ENCODE results near the gene NAV2. TPM values are rescaled to one million over a fixed set of nuclear protein-coding genes. Genes with fewer than 3 reads are reported as not detected.

NAV2 gene
- total RNA-seq, 1 experiment from 2014 or later, result 2.1 TPM

DNA sequence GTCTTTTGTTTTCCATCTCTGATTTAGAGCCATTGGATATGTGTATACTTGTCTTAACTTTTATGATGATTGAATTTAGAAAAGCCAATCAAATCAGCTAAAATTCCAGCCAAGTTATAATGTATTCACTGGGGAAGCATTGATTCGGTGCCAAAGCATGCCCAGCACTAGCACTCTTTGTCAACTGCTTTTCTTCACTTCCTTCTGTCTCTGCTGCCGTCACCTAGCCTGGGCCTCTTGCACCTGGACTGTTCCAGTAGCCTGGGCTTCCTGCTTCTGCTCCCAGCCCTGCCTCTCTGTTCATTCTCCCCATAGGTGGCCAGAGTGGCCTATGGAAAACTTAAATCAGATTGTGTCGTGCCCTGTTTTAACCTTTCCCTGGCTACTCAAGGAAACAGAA is 80.7 kb downstream of the NAV2 start:
- no peak overlapping the region for H3K27ac ChIP-seq (ENCODE audit: low read depth, low read length)
- no peaks in the 10 kb centered on the region for H3K9me2 ChIP-seq (ENCODE audit: insufficient read depth)
- no peaks in the 10 kb centered on the region for H3K9me3 ChIP-seq (ENCODE audit: control insufficient read depth in 1 of 2, insufficient read depth in 1 of 2, low read depth in 1 of 2, low read length in 2 of 2)
- no peak for DNase-seq (ENCODE audit: low read depth, low spot score)
- H3K27me3 ChIP-seq (ENCODE audit: insufficient read depth, low read length), result peaks cover 10% of the 10 kb centered on the region; the same call in 1 of the 2 replicates
- TF ChIP-seq FOSL1 (IDR thresholded peaks at IDR 0.05; ENCODE audit: low read depth) (no peak), EZH2phosphoT487 (IDR thresholded peaks at IDR 0.05; ENCODE audit: borderline replicate concordance) (no peak), ELF1 (IDR thresholded peaks at IDR 0.05; ENCODE audit: borderline replicate concordance, low read depth) (no peak), SIN3A (IDR thresholded peaks at IDR 0.05; ENCODE audit: low read depth) (no peak), SRF (IDR thresholded peaks at IDR 0.05; ENCODE audit: low read depth) (no peak), POLR2A (IDR thresholded peaks at IDR 0.05; ENCODE audit: borderline replicate concordance, extremely low read depth, insufficient read depth, insufficient read length) (no peak), CEBPB (IDR thresholded peaks at IDR 0.05; ENCODE audit: low read depth) (no peak)
- TF ChIP-seq, protein P1, sequence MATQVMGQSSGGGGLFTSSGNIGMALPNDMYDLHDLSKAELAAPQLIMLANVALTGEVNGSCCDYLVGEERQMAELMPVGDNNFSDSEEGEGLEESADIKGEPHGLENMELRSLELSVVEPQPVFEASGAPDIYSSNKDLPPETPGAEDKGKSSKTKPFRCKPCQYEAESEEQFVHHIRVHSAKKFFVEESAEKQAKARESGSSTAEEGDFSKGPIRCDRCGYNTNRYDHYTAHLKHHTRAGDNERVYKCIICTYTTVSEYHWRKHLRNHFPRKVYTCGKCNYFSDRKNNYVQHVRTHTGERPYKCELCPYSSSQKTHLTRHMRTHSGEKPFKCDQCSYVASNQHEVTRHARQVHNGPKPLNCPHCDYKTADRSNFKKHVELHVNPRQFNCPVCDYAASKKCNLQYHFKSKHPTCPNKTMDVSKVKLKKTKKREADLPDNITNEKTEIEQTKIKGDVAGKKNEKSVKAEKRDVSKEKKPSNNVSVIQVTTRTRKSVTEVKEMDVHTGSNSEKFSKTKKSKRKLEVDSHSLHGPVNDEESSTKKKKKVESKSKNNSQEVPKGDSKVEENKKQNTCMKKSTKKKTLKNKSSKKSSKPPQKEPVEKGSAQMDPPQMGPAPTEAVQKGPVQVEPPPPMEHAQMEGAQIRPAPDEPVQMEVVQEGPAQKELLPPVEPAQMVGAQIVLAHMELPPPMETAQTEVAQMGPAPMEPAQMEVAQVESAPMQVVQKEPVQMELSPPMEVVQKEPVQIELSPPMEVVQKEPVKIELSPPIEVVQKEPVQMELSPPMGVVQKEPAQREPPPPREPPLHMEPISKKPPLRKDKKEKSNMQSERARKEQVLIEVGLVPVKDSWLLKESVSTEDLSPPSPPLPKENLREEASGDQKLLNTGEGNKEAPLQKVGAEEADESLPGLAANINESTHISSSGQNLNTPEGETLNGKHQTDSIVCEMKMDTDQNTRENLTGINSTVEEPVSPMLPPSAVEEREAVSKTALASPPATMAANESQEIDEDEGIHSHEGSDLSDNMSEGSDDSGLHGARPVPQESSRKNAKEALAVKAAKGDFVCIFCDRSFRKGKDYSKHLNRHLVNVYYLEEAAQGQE (IDR thresholded peaks at IDR 0.05; ENCODE audit: low read depth), result no peak
- TF ChIP-seq, protein P2, sequence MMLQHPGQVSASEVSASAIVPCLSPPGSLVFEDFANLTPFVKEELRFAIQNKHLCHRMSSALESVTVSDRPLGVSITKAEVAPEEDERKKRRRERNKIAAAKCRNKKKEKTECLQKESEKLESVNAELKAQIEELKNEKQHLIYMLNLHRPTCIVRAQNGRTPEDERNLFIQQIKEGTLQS (IDR thresholded peaks at IDR 0.05), result no peak
- H3K36me3 ChIP-seq (ENCODE audit: control insufficient read depth in 1 of 2, insufficient read depth in 2 of 2, low read length in 2 of 2), result no peaks in the 10 kb centered on the region
- H2AFZ ChIP-seq (ENCODE audit: low read depth, low read length, poor library complexity, severe bottlenecking), result no peak overlapping the region
- RAD21 ChIA-PET (ENCODE audit: low non-redundant PET in 1 of 2, low total read pairs in 2 of 2, uncharacterized antibody in 2 of 2, unreplicated experiment in 2 of 2), result no interaction called here
- POLR2A ChIA-PET, result no interaction called here
- H3K4me1 ChIP-seq (ENCODE audit: control insufficient read depth in 1 of 2, insufficient read depth in 2 of 2, low read length in 2 of 2), result no peaks in the 10 kb centered on the region
- no peak overlapping the region for H3K4me2 ChIP-seq (ENCODE audit: low read length)
- intact Hi-C loops (cut with micrococcal nuclease), result no loop called here
- H4K20me1 ChIP-seq (ENCODE audit: insufficient read depth), result no peaks in the 10 kb centered on the region
- CTCF ChIA-PET, result no interaction called here
- H3K9ac ChIP-seq (ENCODE audit: low read length), result no peak overlapping the region
- BruUV-seq (replicated peaks), result no TSS peak
- ATAC-seq, result no peak
- H3K4me3 ChIP-seq (replicated peaks in 1 of 2; ENCODE audit: low read depth in 1 of 2, low read length in 2 of 2), result no peak overlapping the region
- no peaks in the 10 kb centered on the region for H3K79me2 ChIP-seq (ENCODE audit: insufficient read depth, low read length)

Data from HCT116 (cell line).